ENCODE results near the gene KHDC4. TPM values are rescaled to one million over a fixed set of nuclear protein-coding genes. Genes with fewer than 3 reads are reported as not detected.

The KHDC4 gene
- total and polyA plus RNA-seq, 10 of the 15 experiments (the other 5 are each of a cell fraction or from before 2014, with no cell fraction given): 11.7 to 109 (median 41.9) TPM

DNA sequence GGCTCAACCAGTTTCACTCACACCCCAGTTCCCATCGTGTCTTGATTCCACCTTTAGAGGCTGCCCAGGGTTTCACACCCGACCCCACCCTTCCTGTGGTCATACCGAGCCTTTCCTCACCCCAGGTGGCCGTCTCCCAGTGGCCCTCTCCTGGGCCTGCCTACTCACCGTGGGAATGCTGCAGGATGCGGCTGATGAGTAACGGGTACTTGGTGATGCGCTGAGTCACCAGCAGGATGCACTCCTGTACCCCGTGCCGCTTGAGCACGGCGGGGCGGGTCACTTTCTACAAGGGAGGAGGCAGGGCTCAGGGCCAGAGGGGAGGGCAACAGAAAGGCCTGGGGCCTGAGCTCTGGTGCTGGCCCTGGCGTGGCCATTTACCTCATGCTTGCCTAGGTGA lies 27.7 kb upstream of the KHDC4 start:
- Histone ChIP-seq H3K27me3 (replicated peaks in 1 of 2; ENCODE audit: control insufficient read depth in 2 of 2, insufficient read depth in 2 of 2, low read length in 1 of 2) (no peaks in the 10 kb centered on the region), H3K27ac (ENCODE audit: control insufficient read depth, insufficient read depth) (no peak overlapping the region; the same call in 1 of the 2 replicates), H3K9me3 (replicated peaks; ENCODE audit: control insufficient read depth, insufficient read depth, low read length) (no peaks in the 10 kb centered on the region), H3K4me1 (ENCODE audit: control insufficient read depth, insufficient read depth, low read length) (peaks cover 39% of the 10 kb centered on the region), H3K4me2 (ENCODE audit: control insufficient read depth, insufficient read depth) (peak overlapping the region; percentile 13; the same call in 1 of the 2 replicates), H4K20me1 (ENCODE audit: control insufficient read depth, insufficient read depth) (peaks cover 2% of the 10 kb centered on the region), H3K4me3 (no peak overlapping the region), H2AFZ (ENCODE audit: control insufficient read depth, low read depth, low read length) (no peak overlapping the region), H3K9ac (ENCODE audit: control insufficient read depth, insufficient read depth, low read length) (no peak overlapping the region), H3K79me2 (ENCODE audit: control insufficient read depth, insufficient read depth, low read length) (peaks cover 3% of the 10 kb centered on the region), H3K36me3 (ENCODE audit: control insufficient read depth in 2 of 2, insufficient read depth in 2 of 2, low read length in 1 of 2) (peaks cover 53 to 54% of the 10 kb centered on the region in 2 experiments)
- ATAC-seq (0 out of 3 replicates have a peak, but pooled peaks have one; percentile 5), DNase-seq (ENCODE audit: low read depth, low spot score) (no peak), FAIRE-seq (no peak)
- TF ChIP-seq EED (IDR thresholded peaks at IDR 0.05; ENCODE audit: low read depth): peak; percentile 66
- peak; percentile 57; the same call in 1 of the 2 replicates for TF ChIP-seq POLR2A (IDR thresholded peaks at IDR 0.05; ENCODE audit: low read depth, low read length)
- no peak for TF ChIP-seq MEF2B (IDR thresholded peaks at IDR 0.05; ENCODE audit: partially characterized antibody, poor library complexity, severe bottlenecking)
- TF ChIP-seq, protein P1, sequence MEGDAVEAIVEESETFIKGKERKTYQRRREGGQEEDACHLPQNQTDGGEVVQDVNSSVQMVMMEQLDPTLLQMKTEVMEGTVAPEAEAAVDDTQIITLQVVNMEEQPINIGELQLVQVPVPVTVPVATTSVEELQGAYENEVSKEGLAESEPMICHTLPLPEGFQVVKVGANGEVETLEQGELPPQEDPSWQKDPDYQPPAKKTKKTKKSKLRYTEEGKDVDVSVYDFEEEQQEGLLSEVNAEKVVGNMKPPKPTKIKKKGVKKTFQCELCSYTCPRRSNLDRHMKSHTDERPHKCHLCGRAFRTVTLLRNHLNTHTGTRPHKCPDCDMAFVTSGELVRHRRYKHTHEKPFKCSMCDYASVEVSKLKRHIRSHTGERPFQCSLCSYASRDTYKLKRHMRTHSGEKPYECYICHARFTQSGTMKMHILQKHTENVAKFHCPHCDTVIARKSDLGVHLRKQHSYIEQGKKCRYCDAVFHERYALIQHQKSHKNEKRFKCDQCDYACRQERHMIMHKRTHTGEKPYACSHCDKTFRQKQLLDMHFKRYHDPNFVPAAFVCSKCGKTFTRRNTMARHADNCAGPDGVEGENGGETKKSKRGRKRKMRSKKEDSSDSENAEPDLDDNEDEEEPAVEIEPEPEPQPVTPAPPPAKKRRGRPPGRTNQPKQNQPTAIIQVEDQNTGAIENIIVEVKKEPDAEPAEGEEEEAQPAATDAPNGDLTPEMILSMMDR (IDR thresholded peaks at IDR 0.05 in 2 of 3, conservative IDR thresholded peaks at IDR 0.05 in 1 of 3; ENCODE audit: control insufficient read depth in 2 of 3, extremely low read depth in 1 of 3, insufficient read depth in 1 of 3, low read depth in 3 of 3, low read length in 3 of 3): peak in 1 of 3 experiments; percentile 9; a peak in 1 of 6 replicates
- TF ChIP-seq BACH1 (IDR thresholded peaks at IDR 0.05; ENCODE audit: borderline replicate concordance): no peak
- peak; percentile 39 for TF ChIP-seq RAD21 (IDR thresholded peaks at IDR 0.05; ENCODE audit: insufficient read depth, low read depth, low read length)
- peak; percentile 24; the same call in 1 of the 2 replicates for TF ChIP-seq SMC3 (IDR thresholded peaks at IDR 0.05; ENCODE audit: borderline replicate concordance, low read length)
- WGBS (ENCODE audit: insufficient coverage, insufficient replicate concordance, low lambda C conversion rate, missing lambda C conversion rate): 2% methylated on average over 14 of the region's 14 CpGs
- ChIA-PET POLR2A (interaction anchor here (0.5 to 8.4 kb wide), 4 partner anchors 14 to 43 kb away, joined by 3 to 180 read pairs (median 4); partner anchors contain the start of gene ARHGEF2), CTCF (interaction anchor here (1.4 to 2.8 kb wide), 4 partner anchors 15 to 28 kb away, joined by 4 to 13 read pairs (median 7); no protein-coding TSS in a partner anchor), SMC1A (ENCODE audit: uncharacterized antibody, unreplicated experiment) (interaction anchor here (1.2 to 9.7 kb wide), 4 partner anchors 13 to 24 kb away, joined by 3 to 152 read pairs (median 8); partner anchors contain the start of gene ARHGEF2), RAD21 (ENCODE audit: unreplicated experiment) (interaction anchor here (0.9 to 7.5 kb wide), 3 partner anchors 14 to 24 kb away, joined by 3 to 72 read pairs (median 3); partner anchors contain the start of gene ARHGEF2)
- in situ Hi-C loops (cut with MboI) (no loop called here), intact Hi-C loops (cut with micrococcal nuclease; ENCODE audit: unreplicated experiment) (no loop called here)
- no TSS peak for BruUV-seq (replicated peaks)
